OCI-LY3 (cell line): ENCODE measurements around the gene PCYT2.

Experiments
- CTCF ChIP-seq: fragments of 200-600, 300-600 bp; sonication (generic); IDR thresholded peaks from 2 replicates; pipeline ENCODE4 v1.5.1; 2014; ENCODE audit warnings: antibody characterized with exemption, low read length, low read depth
- EZH2phosphoT487 ChIP-seq: fragments of 200-600 bp; shearing (Covaris generic); IDR thresholded peaks from 2 replicates; pipeline ENCODE4 v1.6.1; 2018; ENCODE audit warnings: antibody characterized with exemption, mixed run types, low read depth

GRCh38 chr17:81902653-81903414 lies 8.4 kb downstream of the PCYT2 start:
- TF ChIP-seq CTCF (no peak), EZH2phosphoT487 (no peak)
